Occipital lobe (tissue), 2 donors: ENCODE data around the gene PKIG. TPM values are rescaled to one million over a fixed set of nuclear protein-coding genes. Genes with fewer than 3 reads are reported as not detected.

Experiments used
- DNase-seq: peaks from one replicate; lab custom pipeline; 2025; lab: John Stamatoyannopoulos, UW
- total RNA-seq: library from RNA; depleted of rRNA; stranded (reverse); fragments of >200 nt; gene quantifications from one replicate; pipeline ENCODE4 v1.2.3, GENCODE V29; 2014

The PKIG gene
- total RNA-seq, 1 donor from 2014 or later = 19.8 TPM

- DNase-seq = no peak
Measured at GRCh38 chr20:44596010-44596409, 13.6 kb downstream of the PKIG start.

DNA sequence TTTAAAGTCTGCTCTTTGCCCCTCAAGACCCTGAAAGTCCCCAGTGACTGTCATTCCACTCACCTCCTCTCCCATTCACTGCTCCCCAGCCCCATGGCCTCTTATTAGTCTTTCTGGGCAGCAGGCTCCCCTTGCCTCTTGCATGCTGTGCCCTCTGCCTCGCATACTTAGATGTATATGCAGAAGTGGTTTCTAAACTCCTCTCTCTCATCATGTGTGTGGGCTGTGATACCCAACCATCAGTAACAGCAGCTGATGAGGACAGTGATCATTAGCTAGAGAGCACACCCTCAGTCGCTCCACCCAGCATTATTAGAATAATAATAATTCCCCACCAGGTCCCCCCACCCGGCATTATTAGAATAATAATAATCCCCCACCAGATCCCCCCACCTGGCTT is 14.5 kb downstream of the PKIG start:
- no peak for DNase-seq

DNA sequence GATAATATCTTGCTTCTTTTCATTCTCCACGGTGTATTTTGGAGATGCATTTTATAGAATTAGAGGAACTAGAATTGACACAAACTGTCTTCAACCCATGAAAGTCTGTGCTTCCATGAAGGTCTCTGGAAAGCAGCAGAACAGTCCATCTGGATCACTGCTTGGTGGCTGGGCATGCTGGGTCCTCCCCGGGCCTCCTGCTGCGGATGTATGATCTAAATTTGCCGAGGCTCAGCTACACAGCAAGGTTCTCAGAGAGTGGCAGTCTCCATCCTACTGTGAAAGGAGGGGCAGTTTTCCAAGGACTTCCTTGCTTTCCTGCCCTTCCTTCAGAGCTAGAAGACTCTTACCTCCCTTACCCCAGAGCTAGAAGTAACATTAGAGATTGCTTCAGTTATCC is 15.1 kb downstream of the PKIG start:
- no peak for DNase-seq

DNA sequence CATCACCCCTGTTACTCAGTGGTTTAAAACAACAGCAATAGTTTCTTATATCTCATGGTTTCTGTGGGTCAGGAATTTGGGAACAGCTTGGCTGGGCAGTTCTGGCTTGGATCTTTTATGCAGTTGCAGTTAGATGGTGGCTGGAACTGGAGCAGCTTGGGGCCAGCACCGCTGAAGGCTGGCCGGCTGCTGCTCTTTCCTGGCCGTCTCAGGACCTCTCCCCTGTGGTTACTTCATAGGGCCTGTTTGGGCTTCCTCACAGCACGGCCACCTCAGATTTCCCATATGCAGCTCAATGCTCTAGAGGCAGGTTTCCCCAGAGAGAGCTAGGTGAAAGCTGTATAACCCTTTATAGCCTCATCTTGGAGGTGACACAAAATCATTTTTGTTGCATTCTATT is 15.6 kb downstream of the PKIG start:
- no peak for DNase-seq

DNA sequence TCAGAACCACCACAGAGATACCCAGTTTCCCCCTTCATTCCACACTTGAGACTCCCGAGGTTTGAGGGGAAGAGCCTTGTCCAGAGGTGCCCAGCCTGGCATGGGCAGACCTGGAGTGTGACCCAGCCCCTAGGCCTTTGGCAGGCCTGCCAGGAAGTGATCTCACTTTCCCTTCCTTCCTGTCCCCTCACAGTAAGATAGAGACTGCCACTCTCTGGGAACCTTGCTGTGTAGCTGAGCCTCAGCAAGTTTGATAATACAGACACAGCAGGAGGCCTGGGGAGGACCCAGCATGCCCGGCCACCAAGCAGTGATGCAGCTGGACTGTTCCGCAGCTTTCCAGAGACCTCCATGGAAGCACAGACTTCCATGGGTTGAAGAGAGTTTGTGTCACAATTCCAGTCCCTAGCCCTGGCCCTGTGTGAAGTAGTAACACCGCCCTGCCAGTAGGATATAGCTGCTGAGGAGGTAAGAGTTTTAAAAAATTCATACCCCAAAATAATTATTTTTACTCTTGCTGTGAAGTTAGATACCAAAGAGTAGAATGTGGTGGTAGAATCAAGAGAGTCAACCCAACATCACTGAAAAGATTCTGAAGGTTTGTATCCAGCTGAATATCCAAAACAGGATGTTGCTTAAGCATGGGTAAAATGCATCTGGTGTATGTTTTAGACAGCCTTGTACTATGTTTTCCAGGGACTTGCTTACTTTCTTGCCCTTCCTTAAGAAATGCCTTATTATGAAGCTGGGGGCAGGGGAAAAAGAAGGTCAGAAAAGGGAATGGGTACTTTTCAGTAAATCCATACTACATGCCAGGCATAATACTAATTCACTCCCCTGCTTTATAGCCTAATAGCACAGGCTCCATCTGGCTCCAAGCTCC is 16.3 kb downstream of the PKIG start:
- DNase-seq = no peak

- no peak for DNase-seq
Measured at GRCh38 chr20:44599715-44600114, 17.3 kb downstream of the PKIG start.

GRCh38 chr20:44600301-44600700 is 17.9 kb downstream of the PKIG start:
- no peak for DNase-seq

- DNase-seq = no peak
Measured at GRCh38 chr20:44600758-44601201, 18.4 kb downstream of the PKIG start.

- no peak for DNase-seq
Measured at GRCh38 chr20:44601236-44601671, 18.9 kb downstream of the PKIG start.

DNA sequence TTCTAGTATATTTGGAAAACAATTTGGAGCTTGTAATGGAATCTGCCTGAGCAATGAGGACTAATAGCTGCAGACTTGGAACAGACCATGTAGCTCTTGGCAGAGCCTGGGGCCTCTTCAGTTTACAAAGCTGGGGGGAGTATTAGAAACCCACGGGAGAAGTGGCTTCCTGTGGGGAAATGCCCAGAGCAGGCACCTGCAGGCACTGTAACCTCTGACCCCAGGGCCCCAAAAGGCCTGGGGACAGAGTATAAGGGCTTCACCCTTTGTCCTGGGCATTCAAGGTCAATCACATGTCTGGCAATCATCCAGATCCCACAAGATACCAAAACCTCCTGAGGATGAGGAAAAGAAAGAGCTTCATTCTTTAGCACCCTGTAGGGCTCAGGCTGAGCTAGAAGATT is 19.4 kb downstream of the PKIG start:
- no peak for DNase-seq

GRCh38 chr20:44603327-44603726 is 20.9 kb downstream of the PKIG start:
- no peak for DNase-seq

DNA sequence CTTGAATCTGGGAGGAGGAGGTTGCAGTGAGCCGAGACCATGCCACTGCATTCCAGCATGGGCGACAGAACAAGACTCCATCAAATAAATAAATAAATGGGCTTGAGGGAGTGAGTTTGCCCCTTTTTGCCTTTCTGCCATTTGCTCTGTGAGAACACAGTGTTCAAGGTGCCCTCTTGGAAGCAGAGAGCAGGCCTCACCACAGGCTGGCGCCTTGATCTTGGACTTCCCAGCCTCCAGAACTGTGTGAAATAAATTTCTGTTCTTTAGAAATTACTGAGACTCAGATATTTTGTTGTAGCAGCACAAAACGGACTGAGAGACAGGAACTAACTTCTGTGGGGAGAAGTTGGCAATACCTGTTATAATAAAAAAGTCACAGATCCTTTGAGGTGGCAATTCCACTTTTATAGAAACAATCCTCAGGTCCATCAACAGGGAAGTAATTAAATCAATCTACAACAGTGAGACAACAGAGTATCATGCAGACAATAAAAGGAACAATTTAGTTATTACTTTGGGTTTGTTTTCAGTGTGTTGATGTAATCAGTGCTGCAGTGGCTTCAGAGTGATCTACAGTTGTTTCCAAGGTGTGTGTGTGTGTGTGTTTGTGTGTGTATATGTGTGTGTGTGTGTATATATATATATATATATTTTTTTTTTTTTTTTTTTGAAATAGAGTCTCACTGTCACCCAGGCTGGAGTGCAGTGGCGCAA is 24.5 kb downstream of the PKIG start:
- no peak for DNase-seq

- no peak for DNase-seq
Measured at GRCh38 chr20:44609006-44609515, 26.7 kb downstream of the PKIG start.

DNA sequence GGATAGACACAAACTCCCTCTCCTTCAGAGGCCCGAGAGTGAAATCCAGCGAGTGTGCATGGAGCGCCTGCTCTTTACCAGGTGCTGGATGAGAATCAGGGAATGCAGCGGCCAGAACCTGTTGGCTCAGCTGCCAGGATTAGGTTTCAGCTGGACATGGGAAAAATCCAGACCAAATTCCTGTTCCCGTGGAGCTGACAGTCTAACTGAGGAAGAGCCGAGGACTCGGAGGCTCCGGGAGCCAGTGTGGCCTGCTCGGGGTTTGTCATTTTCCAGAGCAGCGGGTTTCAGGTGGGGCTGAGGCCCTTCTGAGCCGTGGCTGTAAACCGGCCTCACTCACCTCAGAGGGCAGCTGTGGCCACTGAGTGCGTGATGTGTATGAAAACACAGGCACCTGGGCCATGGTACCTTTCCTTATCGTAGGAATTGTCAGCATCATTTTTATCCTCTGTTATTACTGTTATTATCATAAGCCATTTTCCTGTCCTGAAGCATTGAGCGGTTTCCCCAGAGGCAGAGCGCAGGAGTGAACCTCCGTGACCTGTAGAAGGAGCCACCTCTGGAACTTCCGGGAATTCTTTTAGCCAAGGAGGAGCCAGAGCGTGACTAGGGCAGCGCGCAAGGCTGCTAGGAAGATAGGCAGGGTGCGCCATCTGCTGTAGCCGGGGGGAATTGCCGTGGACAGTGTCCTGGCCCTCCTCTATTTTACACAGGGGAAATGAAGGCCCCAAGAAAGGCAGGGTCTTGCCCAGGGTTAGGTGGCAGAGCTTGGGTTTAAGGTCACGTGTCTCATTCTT is 27.3 kb downstream of the PKIG start:
- peak; percentile 66 for DNase-seq

DNA sequence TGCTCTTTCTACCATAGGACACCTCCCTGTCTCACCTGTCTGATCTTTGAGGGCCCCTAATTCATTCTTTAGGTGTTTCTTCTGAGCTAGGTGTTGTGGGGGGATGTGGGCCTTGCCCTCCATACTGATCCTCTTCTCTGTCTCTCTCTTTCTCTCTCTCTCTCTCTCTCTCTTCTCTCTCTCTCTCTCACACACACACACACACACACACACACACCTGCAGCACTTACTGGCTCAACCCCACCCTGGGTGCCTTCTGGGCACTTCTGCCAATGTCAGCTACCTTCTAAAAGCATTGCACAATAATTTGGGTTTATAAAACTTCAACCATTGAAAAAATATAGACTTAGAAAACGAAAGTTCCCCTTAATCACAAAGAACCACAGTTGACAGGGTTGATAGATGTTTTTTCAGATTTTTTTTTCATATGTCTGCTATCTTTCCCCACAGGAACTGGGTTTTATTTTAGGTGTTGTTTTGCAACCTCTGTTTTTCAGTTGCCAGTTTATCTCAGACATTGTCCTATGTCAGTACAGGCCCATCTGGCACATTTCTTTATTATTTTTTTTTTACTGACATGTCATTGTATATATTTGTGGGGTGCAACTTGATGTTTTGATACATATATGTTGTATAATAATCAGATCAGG is 28.1 kb downstream of the PKIG start:
- no peak for DNase-seq

GRCh38 chr20:44613575-44613974 is 31.2 kb downstream of the PKIG start:
- no peak for DNase-seq

DNA sequence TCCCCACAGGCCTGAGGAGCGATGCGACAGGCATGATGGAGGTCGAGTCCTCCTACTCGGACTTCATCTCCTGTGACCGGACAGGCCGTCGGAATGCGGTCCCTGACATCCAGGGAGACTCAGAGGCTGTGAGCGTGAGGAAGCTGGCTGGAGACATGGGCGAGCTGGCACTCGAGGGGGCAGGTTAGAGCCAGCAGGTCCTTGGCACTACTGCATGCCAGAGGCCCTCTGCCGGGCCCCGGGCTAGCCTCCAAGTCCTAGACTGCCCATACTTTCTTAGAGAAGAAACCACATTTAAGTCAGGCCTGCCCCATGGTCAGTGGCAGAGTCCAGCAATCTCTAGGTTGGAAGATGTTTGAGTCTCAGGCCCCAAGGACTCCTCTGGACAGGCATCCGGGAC is 32.1 kb downstream of the PKIG start:
- DNase-seq = no peak

DNA sequence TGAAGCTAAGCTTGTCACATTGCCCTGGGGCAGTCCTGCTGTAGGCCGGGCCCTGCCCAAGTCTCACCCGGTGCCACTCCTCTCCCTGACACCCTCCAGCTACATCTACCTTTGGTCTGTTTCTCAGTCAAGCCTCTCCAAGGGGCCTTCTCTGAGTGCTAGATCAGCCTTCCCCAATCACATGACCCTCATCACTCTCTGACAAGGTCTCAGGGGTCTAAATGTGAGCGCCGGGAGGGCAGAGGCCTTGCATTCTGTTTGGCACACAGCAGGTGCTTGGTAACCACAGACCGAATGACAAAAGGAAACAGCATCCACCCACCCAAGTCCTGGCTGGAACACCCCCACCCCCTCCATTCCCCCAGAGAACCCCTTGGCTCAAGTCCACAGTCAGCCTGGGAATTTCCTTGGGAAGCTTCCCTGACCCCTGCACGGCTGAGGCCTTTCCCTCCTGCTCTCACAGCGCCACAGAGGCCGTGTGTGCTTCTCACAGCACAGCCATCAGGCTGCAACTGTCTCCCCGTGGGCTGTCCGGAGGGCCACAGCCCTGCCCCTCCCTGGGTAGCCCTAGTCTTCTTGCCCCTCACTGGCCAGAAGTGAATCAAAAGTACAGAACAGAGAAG is 32.9 kb downstream of the PKIG start:
- no peak for DNase-seq

DNA sequence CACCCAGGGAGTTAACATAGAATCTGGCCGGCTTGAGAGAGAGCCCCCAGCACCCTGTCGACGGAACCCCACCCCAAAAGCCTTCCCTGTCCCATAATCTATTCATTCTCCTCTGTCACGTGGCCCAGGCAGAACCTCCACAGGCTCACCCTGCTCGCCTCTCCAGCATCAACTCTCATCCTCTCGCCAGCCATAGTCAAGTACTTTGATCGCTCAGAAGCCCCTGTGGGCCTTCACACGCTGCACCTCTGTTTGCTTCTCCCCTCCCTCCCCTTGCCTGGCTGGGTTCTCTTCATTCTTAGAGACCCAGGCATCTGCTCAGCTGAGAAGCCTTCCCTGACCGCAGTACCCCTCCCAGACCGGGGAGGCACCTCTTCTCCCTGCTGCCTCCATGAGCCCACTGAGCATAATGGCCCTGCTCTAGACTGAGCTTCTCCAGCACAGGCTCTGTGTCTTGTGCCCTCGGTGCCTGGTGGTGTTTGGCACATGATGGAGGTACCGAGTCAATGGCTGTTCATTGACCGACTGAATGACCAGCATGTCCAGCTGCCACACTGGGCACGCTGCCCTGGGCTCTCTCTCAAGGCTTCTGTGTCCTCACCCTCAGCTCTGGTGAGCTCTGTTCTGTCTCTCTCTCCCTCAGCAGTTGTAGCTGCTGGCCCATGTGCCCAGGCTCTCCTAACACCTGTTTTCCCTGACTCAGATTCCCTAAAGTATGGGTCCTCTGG is 33.7 kb downstream of the PKIG start:
- peak; percentile 83 for DNase-seq

GRCh38 chr20:44616604-44616964 is 34.2 kb downstream of the PKIG start:
- no peak for DNase-seq
